ENCODE data around the gene IGSF6. TPM values are rescaled to one million over a fixed set of nuclear protein-coding genes. Genes with fewer than 3 reads are reported as not detected.

The IGSF6 gene
- total and polyA plus RNA-seq, 2 of the 13 experiments (the other 11 are each of a cell fraction or from before 2014, with no cell fraction given), result not detected

- TF ChIP-seq AHDC1 (CRISPR knock-in tag; IDR thresholded peaks at IDR 0.05; ENCODE audit: borderline replicate concordance), result no peak
- no peak; the same call in 1 of the 2 replicates for TF ChIP-seq ZNF772 (CRISPR knock-in tag; IDR thresholded peaks at IDR 0.05)
- TF ChIP-seq ZNF318 (CRISPR knock-in tag; IDR thresholded peaks at IDR 0.05), result no peak
- no peak for TF ChIP-seq STAG1 (CRISPR knock-in tag; IDR thresholded peaks at IDR 0.05)
- no peak for TF ChIP-seq ZSCAN12 (CRISPR knock-in tag; IDR thresholded peaks at IDR 0.05)
- peak; percentile 39; the same call in 1 of the 2 replicates for TF ChIP-seq NR2F6 (IDR thresholded peaks at IDR 0.05)
- peak; percentile 61; the same call in 1 of the 2 replicates for TF ChIP-seq NR2F6 (CRISPR knock-in tag; IDR thresholded peaks at IDR 0.05)
- TF ChIP-seq, protein P1, sequence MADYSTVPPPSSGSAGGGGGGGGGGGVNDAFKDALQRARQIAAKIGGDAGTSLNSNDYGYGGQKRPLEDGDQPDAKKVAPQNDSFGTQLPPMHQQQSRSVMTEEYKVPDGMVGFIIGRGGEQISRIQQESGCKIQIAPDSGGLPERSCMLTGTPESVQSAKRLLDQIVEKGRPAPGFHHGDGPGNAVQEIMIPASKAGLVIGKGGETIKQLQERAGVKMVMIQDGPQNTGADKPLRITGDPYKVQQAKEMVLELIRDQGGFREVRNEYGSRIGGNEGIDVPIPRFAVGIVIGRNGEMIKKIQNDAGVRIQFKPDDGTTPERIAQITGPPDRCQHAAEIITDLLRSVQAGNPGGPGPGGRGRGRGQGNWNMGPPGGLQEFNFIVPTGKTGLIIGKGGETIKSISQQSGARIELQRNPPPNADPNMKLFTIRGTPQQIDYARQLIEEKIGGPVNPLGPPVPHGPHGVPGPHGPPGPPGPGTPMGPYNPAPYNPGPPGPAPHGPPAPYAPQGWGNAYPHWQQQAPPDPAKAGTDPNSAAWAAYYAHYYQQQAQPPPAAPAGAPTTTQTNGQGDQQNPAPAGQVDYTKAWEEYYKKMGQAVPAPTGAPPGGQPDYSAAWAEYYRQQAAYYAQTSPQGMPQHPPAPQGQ (CRISPR knock-in tag; IDR thresholded peaks at IDR 0.05; ENCODE audit: borderline replicate concordance), result no peak
- TF ChIP-seq ZBTB38 (CRISPR knock-in tag; IDR thresholded peaks at IDR 0.05), result no peak
- TF ChIP-seq MATR3 (CRISPR knock-in tag; IDR thresholded peaks at IDR 0.05), result no peak
- peak; percentile 32; the same call in 1 of the 2 replicates for TF ChIP-seq ZMYM3 (CRISPR knock-in tag; IDR thresholded peaks at IDR 0.05)
- no peak for TF ChIP-seq ZNF577 (CRISPR knock-in tag; IDR thresholded peaks at IDR 0.05; ENCODE audit: borderline replicate concordance, low read depth)
- no peak for TF ChIP-seq ZNF30 (CRISPR knock-in tag; IDR thresholded peaks at IDR 0.05)
- no peak for TF ChIP-seq ZSCAN9 (CRISPR knock-in tag; IDR thresholded peaks at IDR 0.05; ENCODE audit: borderline replicate concordance)
- no peak for TF ChIP-seq KAT2B (IDR thresholded peaks at IDR 0.05; ENCODE audit: borderline replicate concordance, low read depth, low read length)
- TF ChIP-seq GABPB1 (CRISPR knock-in tag; IDR thresholded peaks at IDR 0.05), result no peak
Observed at GRCh38 chr16:21666772-21667171, 14.4 kb upstream of the IGSF6 start (continued).
